Measurements from ENCODE around the gene LDLRAP1.
"Not testable (repeated sequence)": the region's sequence is repeated elsewhere in the genome, so short reads cannot be mapped to it uniquely, and the experiment has no call there.

The LDLRAP1 gene

GRCh38 chr1:25577134-25577920 is 33.9 kb downstream of the LDLRAP1 start:
- DNase-seq (ENCODE audit: low read depth) = no peak

GRCh38 chr1:25579292-25580252 is 36.2 kb downstream of the LDLRAP1 start:
- no peak for DNase-seq (ENCODE audit: low read depth)

GRCh38 chr1:25580927-25581326 is 37.5 kb downstream of the LDLRAP1 start:
- no peak for DNase-seq (ENCODE audit: low read depth)

- no peak for DNase-seq (ENCODE audit: low read depth)
Observed at GRCh38 chr1:25581764-25582163, 38.4 kb downstream of the LDLRAP1 start.

GRCh38 chr1:25583519-25584370 is 40.3 kb downstream of the LDLRAP1 start:
- no peak for DNase-seq (ENCODE audit: low read depth)

GRCh38 chr1:25586181-25586588 is 42.8 kb downstream of the LDLRAP1 start:
- DNase-seq (ENCODE audit: low read depth) = no peak

- DNase-seq (ENCODE audit: low read depth) = no peak
Observed at GRCh38 chr1:25587290-25587689, 43.9 kb downstream of the LDLRAP1 start.

GRCh38 chr1:25588224-25588623 is 44.8 kb downstream of the LDLRAP1 start:
- DNase-seq (ENCODE audit: low read depth) = not testable (repeated sequence)

GRCh38 chr1:25588786-25589185 is 45.4 kb downstream of the LDLRAP1 start:
- not testable (repeated sequence) for DNase-seq (ENCODE audit: low read depth)

GRCh38 chr1:25590096-25590824 is 46.9 kb downstream of the LDLRAP1 start:
- no peak for DNase-seq (ENCODE audit: low read depth)

GRCh38 chr1:25593861-25594260 is 50.5 kb downstream of the LDLRAP1 start:
- DNase-seq (ENCODE audit: low read depth) = no peak

- DNase-seq (ENCODE audit: low read depth) = no peak
Observed at GRCh38 chr1:25594971-25595370, 51.6 kb downstream of the LDLRAP1 start.

GRCh38 chr1:25596641-25597040 is 53.2 kb downstream of the LDLRAP1 start:
- not testable (repeated sequence) for DNase-seq (ENCODE audit: low read depth)

GRCh38 chr1:25598879-25599278 is 55.5 kb downstream of the LDLRAP1 start:
- no peak for DNase-seq (ENCODE audit: low read depth)

GRCh38 chr1:25599969-25600610 is 56.7 kb downstream of the LDLRAP1 start:
- DNase-seq (ENCODE audit: low read depth) = no peak

GRCh38 chr1:25600971-25601699 is 57.7 kb downstream of the LDLRAP1 start:
- DNase-seq (ENCODE audit: low read depth) = not testable (repeated sequence)

GRCh38 chr1:25603779-25604538 is 60.6 kb downstream of the LDLRAP1 start:
- not testable (repeated sequence) for DNase-seq (ENCODE audit: low read depth)

- no peak for DNase-seq (ENCODE audit: low read depth)
Observed at GRCh38 chr1:25607123-25607522, 63.7 kb downstream of the LDLRAP1 start.

GRCh38 chr1:25608488-25609178 is 65.2 kb downstream of the LDLRAP1 start:
- peak; percentile 68 for DNase-seq (ENCODE audit: low read depth)
